HG03025 (cell line): ENCODE results near the gene GABRG3.
"Not testable (repeated sequence)": the region's sequence is repeated elsewhere in the genome, so short reads cannot be mapped to it uniquely, and the experiment has no call there.

Source experiments
- ATAC-seq: cut with Tn5 transposase; IDR thresholded peaks from one replicate; pipeline ENCODE4 v1.9.1; 2021; ENCODE audit warnings: mild to moderate bottlenecking, moderate library complexity; ENCODE audit not compliant: unreplicated experiment, low FRiP score

Gene GABRG3

DNA sequence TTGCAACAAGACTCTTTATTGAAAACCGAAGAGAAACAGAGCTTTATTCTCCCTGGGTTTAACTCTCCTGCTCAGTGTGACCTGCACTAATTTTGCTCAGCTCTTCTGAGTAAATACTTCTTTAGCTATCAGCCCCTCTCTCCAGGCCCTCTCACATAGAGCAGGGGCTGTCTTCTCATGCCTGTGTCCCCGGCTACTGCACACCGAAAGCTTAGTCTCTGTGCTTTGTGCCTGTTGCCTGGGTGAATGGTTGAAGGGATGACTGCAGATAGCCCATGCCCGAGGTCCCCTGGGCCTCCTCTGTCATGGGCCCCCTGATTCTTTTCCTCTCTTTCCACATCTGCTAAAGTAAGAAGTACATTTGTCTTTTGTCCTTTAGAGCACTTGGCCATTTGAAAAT lies 195.9 kb downstream of the GABRG3 start:
- ATAC-seq: no peak

GRCh38 chr15:27167738-27168137 lies 196.8 kb downstream of the GABRG3 start:
- no peak for ATAC-seq

DNA sequence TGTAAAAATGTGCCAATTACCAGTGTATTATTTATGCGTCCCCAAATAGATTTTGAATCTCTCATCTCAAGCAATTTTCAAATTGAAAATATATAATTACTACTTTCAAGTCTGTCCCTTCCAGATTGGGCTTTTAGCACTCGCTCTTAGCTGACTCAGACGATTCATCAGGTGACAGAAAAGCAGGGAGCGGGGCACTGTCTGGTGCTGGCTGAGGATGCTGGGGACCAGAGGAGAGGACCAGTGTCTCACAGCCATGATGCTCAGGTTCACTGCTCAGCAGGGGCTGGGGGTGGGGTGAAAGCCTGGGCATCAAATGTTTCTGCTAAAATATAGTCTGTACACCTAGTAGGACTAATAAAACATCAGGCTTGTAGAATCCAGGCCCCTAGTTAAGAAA lies 199.9 kb downstream of the GABRG3 start:
- no peak for ATAC-seq

- no peak for ATAC-seq
Observed at GRCh38 chr15:27172821-27173220, 201.8 kb downstream of the GABRG3 start.

DNA sequence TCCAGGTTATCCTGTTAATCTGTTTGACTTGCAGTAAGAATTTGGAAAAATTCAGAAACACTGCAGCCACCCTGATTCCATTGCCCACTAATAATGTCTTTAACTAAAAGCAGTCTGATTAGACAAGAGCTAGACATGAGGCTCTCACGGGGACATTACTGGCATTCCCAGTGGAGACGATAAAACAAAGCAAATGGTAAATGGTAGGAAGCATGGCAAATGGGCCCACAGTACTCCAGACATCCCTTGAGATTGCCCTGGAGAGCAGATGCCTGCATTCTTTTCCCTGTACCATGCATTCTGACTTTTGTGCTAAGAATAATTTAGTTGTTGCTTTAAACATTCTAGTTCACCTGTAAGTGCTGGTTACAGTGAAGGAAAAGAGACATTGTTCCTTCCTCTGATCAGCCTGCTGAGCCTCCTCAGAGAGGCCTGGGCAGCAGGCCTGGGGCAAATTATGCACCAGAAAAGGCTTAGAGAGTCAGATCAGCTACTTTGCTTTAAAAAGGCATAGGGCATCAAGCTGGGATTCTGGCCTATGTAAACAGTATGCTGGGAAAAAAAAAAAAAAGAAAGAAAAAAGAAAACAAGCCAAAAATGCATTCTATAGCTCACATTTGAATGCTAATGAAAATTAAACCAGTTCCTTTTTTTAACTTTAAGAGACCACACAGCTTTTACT lies 204.6 kb downstream of the GABRG3 start:
- ATAC-seq: no peak

DNA sequence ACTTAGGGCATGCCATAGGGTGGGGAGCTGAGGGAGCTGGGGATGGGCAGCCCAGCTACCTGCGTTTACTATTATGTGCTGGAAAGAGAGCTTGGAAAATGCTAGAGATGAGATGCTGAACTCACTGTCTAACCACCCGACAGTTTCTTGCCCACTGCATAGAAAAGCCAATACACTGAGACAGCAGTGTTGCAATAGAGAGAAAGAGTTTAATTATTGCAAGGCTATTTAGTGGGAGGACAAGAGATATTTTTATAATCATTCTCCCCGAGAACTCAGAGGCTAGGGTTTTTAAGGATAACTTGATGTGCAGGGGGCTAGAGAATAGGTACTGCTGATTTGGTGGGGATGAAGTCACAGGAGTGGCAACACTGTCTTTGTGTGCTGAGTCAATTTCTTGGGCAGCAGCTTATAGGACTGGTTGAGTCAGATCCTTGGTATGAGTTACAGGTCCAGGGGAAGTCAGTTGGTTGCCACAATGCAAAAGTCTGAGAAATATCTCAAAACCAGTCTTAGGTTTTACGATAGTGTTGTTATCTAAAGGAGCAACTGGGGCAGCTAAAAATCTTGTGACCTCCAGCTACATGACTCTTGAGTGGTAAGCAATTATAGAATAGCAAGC lies 205.9 kb downstream of the GABRG3 start:
- ATAC-seq: no peak

DNA sequence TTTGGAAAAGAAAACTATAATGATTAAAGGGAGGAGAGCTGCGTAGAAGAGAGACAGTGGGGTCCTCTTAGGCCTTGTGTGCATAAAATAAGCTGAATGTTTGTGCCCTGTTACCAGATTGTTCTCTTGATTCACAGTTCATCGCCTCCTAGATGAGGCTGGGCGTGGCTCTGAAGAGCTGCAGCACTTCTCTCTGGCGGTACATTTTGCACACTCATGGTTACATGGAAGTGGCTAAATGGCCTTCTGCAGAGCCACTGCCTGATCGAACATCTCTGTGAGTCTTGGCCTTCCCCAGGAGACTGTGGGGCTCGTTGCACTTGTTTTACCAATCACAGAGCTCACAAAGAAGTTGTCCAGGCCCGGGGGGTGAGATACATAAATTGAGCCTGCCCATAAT lies 208.8 kb downstream of the GABRG3 start:
- ATAC-seq: no peak

GRCh38 chr15:27182561-27183110 lies 211.7 kb downstream of the GABRG3 start:
- ATAC-seq: no peak

GRCh38 chr15:27183201-27183600 lies 212.2 kb downstream of the GABRG3 start:
- ATAC-seq: no peak

- ATAC-seq: not testable (repeated sequence)
Observed at GRCh38 chr15:27191515-27191914, 220.5 kb downstream of the GABRG3 start.

DNA sequence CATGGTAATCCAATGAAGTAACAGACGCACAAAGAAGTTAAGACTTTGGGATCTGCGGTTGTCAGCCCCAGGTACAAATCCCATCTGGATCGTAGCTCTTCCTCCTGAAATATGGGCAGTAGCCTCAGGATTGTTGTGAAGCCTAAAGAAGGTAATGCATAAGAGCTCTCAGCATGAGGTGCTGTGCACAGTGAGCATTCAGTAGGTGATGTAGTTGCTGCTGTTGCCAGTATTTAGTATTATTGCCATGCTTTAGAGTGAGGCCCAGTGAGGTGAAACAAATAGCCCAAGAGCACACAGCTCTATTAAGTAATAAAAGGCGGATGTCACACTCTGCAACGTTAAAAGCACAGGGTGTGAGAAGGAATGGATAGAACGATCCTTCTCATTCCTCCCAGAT lies 225.7 kb downstream of the GABRG3 start:
- ATAC-seq: no peak

- ATAC-seq: no peak
Observed at GRCh38 chr15:27201425-27201824, 230.4 kb downstream of the GABRG3 start.

DNA sequence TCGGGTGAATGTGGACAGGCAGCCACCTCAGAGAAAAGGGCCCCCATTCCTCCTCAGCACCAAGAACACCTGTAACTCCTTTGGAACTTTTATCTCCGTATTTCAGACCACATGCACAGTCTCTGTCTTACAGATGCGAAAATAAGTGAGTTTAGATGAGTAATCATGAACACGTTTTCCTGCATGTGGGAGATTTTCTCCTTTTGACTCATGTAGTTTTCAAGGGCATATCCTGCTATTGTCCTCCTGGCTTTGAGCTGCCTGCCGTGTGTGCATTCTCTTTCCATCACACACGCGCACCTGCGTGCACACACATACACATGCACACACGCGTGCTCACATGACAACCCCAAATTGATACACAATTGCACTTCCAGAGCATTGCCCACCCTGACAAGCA lies 239.2 kb downstream of the GABRG3 start:
- ATAC-seq: no peak

DNA sequence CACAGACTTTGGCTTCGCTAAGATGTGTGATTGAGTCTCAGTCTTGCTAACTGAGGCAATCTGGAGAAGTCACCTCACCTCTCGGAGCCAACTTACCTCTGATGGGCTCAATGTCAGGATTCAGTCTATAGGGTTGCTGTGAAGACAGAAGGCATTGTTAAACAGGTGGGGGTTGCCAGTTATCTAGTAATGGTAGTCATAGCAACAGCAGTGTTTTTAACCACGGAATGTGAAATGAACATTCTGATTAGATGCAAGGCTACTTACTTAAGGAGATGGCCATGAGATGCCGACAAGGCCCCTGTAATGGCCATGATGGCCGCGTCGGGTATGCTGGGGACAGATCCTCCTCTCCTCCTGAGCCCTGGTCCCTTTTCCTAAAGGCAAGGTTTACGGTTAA lies 243.1 kb downstream of the GABRG3 start:
- ATAC-seq: no peak

DNA sequence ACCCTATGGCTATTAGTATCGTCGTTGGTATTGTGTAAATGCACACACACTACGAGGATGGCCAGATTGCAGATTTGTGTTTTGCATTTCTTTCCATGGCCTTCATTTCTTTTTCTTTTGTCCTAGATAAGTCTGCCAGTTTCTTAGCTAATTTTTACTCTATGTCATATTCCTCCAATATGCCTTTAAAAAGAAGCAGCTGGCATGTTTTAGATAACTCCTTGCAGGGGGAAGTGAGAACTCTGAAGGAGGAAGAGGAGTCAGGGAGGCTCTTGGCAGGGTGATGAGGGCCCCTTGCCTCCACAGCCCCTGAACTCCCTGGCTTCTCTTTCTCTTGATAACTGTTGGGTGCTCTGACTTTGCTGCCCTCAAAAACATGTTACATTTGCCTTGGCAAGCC lies 244.0 kb downstream of the GABRG3 start:
- no peak for ATAC-seq

DNA sequence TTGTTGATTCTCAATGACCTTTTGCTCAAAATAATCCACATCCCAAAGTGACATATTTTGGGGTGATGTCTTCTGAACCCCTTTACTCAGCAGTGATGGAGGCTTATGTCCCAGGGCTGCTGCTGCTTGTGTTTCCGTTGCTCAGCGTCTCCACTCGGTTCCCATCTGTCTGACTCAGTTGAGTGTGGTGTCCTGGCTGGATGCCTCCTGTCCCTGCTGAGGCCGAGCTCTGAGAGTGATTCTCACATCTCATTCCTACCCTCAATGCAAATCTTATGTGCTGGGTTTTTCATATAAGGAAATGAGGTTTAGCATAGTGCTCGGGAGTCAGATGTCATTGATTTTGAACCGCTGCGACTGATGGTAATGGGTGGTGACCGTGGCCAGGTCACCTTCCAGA lies 247.4 kb downstream of the GABRG3 start:
- no peak for ATAC-seq

- no peak for ATAC-seq
Observed at GRCh38 chr15:27219636-27220035, 248.7 kb downstream of the GABRG3 start.

GRCh38 chr15:27220199-27220598 lies 249.2 kb downstream of the GABRG3 start:
- no peak for ATAC-seq

- no peak for ATAC-seq
Observed at GRCh38 chr15:27222479-27222878, 251.5 kb downstream of the GABRG3 start.

DNA sequence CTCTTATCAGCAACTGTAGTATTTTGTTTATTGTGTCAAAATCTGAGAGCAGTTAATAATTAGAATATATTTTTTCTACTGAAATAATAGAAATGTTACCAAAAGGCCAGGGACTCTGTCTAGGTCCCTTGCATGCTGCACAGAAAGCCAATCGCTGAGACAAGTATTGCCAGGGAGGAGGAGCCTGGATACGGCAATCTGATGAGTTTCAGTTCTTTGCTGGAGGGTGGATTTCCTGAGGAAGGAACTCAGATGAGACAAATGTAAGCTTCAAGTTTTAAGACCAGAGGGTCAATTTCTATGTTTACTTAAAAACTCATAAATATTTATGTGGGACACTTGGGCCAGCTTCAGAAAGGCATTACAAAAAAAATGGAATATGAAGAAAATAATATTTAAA lies 252.2 kb downstream of the GABRG3 start:
- no peak for ATAC-seq

- ATAC-seq: no peak
Observed at GRCh38 chr15:27231811-27232210, 260.8 kb downstream of the GABRG3 start.

DNA sequence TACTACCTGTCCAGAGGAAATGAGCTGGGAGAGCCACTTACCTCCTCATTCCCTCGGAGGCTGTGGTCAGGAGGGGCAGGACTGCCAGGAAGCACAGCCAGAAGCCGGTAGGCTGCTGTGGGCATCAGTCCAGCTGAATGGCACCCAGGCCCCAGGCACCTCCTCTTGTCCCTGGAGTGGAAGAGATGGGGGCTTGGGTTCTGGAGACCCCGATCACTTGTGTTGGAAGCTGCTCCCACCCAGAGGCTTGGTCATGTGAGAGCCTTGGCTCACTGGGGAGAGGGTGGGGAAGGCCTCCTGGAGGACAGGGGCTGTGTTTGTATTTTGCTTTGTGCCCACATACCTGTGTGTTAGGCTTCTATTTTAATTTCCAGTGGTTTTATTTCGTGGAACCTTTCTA lies 261.9 kb downstream of the GABRG3 start:
- ATAC-seq: no peak
